ENCODE measurements around the gene TSR1. TPM values are rescaled to one million over a fixed set of nuclear protein-coding genes. Genes with fewer than 3 reads are reported as not detected.
A peak's percentile ranks its signal among the peaks of the same experiment; 100 is the strongest.

Gene TSR1
- total RNA-seq, 1 donor from 2014 or later: 40.6 TPM

DNA sequence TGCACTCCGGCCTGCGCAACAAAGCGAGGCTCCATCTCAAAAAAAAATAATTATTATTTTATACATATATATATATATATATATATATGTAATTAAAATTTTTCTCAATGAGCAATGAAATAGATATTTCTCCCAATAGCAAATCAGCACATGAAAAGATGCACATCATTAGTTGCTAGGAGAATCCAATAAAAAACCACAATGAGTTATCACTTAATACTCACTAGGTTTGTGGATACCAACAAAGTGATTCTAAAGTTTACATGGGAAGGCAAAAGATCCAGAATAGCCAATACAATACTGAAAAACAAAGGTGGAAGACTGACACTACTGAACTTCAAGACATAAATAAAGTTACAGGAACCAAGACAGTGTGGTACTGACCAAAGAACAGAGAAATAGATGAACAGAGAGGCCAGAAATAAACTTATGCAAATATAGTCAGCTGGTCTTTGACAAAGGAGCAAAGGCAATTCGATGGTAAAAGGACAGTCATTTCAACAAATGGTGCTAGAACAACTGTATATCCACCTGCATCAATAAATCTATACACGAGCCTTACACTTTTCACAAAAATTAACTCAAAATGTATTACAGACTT is 46.3 kb downstream of the TSR1 start:
- peaks cover 36% of the 10 kb centered on the region for H3K36me3 Mint-ChIP-seq

DNA sequence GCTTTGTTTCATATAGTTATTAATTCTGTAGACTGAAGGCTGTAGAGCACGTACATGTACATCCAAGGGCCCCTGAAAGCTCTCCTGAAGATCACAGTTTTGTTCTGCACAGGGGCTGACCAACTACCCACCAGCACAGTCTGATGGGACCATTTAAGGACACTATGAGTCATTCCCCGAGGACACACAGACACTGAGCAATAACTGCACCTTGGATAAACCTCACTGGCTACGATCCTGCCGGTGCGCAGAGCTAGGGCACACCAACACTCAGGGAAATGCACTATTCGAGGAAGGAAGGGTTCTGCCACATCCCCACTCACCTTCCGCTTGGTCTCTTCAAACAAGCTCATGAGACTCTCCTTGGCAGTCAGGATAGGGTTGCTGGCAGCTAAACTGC is 53.0 kb downstream of the TSR1 start:
- Mint-ChIP-seq H3K4me1 (no peaks in the 10 kb centered on the region), H3K27me3 (ENCODE audit: low read depth) (no peaks in the 10 kb centered on the region), H3K4me3 (no peak overlapping the region), H3K27ac (no peak overlapping the region), H3K9me3 (no peaks in the 10 kb centered on the region), H3K36me3 (peaks cover 38% of the 10 kb centered on the region)
- no peak for DNase-seq (ENCODE audit: low spot score in 2 of 2, unreplicated experiment in 2 of 2)
- TF ChIP-seq, protein P1, sequence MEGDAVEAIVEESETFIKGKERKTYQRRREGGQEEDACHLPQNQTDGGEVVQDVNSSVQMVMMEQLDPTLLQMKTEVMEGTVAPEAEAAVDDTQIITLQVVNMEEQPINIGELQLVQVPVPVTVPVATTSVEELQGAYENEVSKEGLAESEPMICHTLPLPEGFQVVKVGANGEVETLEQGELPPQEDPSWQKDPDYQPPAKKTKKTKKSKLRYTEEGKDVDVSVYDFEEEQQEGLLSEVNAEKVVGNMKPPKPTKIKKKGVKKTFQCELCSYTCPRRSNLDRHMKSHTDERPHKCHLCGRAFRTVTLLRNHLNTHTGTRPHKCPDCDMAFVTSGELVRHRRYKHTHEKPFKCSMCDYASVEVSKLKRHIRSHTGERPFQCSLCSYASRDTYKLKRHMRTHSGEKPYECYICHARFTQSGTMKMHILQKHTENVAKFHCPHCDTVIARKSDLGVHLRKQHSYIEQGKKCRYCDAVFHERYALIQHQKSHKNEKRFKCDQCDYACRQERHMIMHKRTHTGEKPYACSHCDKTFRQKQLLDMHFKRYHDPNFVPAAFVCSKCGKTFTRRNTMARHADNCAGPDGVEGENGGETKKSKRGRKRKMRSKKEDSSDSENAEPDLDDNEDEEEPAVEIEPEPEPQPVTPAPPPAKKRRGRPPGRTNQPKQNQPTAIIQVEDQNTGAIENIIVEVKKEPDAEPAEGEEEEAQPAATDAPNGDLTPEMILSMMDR (IDR thresholded peaks at IDR 0.05; ENCODE audit: unreplicated experiment): no peak

More for the DNA sequence above, 46.3 kb downstream of the TSR1 start:
- TF ChIP-seq, protein P1 (IDR thresholded peaks at IDR 0.05; ENCODE audit: unreplicated experiment): no peak
- H3K4me3 Mint-ChIP-seq: no peak overlapping the region
- DNase-seq (ENCODE audit: low spot score in 2 of 2, unreplicated experiment in 2 of 2): no peak
- no peaks in the 10 kb centered on the region for H3K27me3 Mint-ChIP-seq (ENCODE audit: low read depth)
- H3K9me3 Mint-ChIP-seq: no peaks in the 10 kb centered on the region
- H3K4me1 Mint-ChIP-seq: no peaks in the 10 kb centered on the region
- H3K27ac Mint-ChIP-seq: no peak overlapping the region

DNA sequence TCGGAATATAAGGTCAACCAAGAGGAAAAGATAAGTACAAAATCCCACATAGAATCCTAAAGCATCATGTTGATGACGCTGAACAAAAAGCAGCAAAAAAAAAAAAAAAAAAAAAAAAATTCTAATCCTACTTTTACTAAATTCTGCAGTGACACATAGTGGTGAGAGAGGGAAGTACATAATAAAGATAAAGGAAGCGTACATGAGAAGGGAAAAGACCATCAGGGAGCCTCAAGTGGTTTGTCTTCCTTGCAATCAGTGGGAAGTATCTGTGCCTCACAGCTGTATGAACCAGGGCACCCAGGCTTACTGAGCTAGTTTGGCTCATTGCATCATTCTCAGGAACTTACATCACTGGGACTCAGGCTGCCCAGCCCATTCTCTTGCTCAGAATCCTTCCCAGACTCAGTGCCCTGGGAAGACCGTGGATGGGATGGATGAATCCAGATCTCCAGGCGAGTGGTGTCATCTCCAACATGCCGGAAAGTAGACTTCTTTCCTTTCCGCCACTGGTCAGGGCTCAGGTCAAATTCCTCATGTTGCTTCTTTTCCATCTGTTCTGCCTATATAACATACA is 53.9 kb downstream of the TSR1 start:
- H3K27ac Mint-ChIP-seq: peak overlapping the region; percentile 34
- H3K4me3 Mint-ChIP-seq: no peak overlapping the region
- TF ChIP-seq, protein P1 (IDR thresholded peaks at IDR 0.05; ENCODE audit: unreplicated experiment): peak; percentile 83
- no peaks in the 10 kb centered on the region for H3K27me3 Mint-ChIP-seq (ENCODE audit: low read depth)
- DNase-seq (ENCODE audit: low spot score in 2 of 2, unreplicated experiment in 2 of 2): no peak
- no peaks in the 10 kb centered on the region for H3K9me3 Mint-ChIP-seq
- no peaks in the 10 kb centered on the region for H3K4me1 Mint-ChIP-seq
- peaks cover 34% of the 10 kb centered on the region for H3K36me3 Mint-ChIP-seq

DNA sequence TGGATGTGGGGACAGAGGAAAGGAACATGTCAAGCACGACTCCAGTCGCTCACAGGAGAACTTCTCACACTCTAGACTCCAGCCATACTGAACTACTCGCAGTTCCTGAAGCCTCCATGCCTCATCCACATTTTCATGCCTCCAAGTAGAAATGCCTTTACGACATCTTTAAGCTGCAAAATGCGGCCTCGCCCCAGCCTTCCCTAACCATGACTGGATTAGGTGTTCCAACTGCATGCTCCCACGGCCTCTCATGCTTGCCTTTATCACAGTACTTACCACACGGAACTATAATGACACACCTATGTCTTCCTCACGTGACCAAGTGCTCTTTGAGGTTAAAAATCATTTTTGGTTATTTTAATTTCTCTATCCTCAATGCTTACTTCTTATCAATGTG is 56.5 kb downstream of the TSR1 start:
- TF ChIP-seq, protein P1 (IDR thresholded peaks at IDR 0.05; ENCODE audit: unreplicated experiment): no peak
- no peaks in the 10 kb centered on the region for H3K27me3 Mint-ChIP-seq (ENCODE audit: low read depth)
- H3K36me3 Mint-ChIP-seq: peaks cover 37% of the 10 kb centered on the region
- DNase-seq (ENCODE audit: low spot score in 2 of 2, unreplicated experiment in 2 of 2): no peak
- H3K4me1 Mint-ChIP-seq: no peaks in the 10 kb centered on the region
- H3K4me3 Mint-ChIP-seq: no peak overlapping the region
- no peaks in the 10 kb centered on the region for H3K9me3 Mint-ChIP-seq
- H3K27ac Mint-ChIP-seq: no peak overlapping the region

DNA sequence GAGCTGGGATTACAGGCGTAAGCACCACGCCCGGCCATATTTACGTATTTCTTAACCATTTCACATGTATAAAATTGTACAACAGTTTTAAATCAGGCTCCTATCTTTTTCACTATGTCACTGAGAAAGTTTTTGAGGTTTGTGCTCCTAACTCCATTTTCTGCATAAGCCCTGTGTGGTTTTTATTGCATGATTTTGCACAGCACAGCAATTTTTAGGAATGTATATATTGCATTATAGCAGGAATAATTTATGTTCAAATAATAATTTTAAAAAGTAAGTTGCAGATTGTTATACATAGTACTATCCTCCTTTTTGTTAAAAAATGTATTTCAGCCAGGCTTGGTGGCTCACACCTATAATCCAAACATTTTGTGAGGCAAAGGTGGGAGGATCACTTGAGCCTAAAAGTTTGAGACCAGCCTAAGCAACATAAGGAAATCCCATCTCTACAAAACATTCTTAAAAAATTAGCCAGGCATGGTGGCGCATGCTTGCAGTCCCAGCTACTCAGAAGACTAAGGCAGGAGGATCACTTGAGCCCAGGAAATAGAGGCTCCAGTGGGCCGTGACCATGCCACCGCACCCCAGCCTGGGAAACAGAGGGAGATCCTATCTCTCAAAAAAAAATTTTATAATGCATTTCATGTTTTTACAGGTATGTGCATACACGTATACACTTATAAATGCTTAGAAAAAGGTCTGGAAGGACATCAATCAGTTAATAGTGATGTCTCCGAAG is 58.7 kb downstream of the TSR1 start:
- Mint-ChIP-seq H3K36me3 (peaks cover 36% of the 10 kb centered on the region), H3K4me1 (no peaks in the 10 kb centered on the region), H3K4me3 (no peak overlapping the region), H3K9me3 (no peaks in the 10 kb centered on the region), H3K27me3 (ENCODE audit: low read depth) (no peaks in the 10 kb centered on the region), H3K27ac (no peak overlapping the region)
- no peak for DNase-seq (ENCODE audit: low spot score in 2 of 2, unreplicated experiment in 2 of 2)
- TF ChIP-seq, protein P1 (IDR thresholded peaks at IDR 0.05; ENCODE audit: unreplicated experiment): no peak
